ENCODE measurements around the gene DBNDD2.

The DBNDD2 gene

DNA sequence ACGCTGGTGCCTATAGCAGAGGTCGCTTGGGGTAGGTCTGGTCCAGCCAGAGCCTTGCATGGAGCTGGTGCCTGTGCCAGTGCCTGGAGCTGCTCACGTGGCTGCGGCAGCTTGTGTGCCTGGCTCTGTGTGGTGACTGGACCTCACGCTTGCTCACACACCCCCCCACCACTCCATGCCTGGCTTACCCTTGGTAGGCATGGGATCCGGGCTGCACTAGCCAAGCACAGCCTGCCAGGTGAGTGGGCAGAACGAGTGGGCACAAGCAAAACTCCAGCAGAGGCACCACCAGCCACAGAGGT lies 13.0 kb upstream of the DBNDD2 start:
- Histone ChIP-seq H3K27me3 (ENCODE audit: insufficient read depth, low read length) (no peaks in the 10 kb centered on the region), H4K20me1 (ENCODE audit: insufficient read depth, low read length) (no peaks in the 10 kb centered on the region), H3F3A (ENCODE audit: insufficient read depth, low read length) (no peaks in the 10 kb centered on the region), H3K79me2 (ENCODE audit: insufficient read depth, low read length) (no peaks in the 10 kb centered on the region), H3K4me2 (ENCODE audit: low read length) (no peak overlapping the region), H3K9me2 (ENCODE audit: low read depth, low read length) (no peaks in the 10 kb centered on the region), H3K27ac (ENCODE audit: low read depth, low read length, poor library complexity, severe bottlenecking) (no peak overlapping the region), H3K9ac (ENCODE audit: low read length) (no peak overlapping the region), H2AFZ (ENCODE audit: low read length) (no peak overlapping the region), H3K4me3 (ENCODE audit: low read depth, low read length, poor library complexity, severe bottlenecking) (no peak overlapping the region), H3K4me1 (ENCODE audit: insufficient read depth, low read length, severe bottlenecking) (no peaks in the 10 kb centered on the region), H3K9me3 (ENCODE audit: low read length) (peaks cover 4% of the 10 kb centered on the region), H3K36me3 (ENCODE audit: insufficient read depth, low read length) (no peaks in the 10 kb centered on the region; the same call in 1 of the 2 replicates)
- TF ChIP-seq EZH2 (IDR thresholded peaks at IDR 0.05; ENCODE audit: borderline replicate concordance, low read length) = no peak
- TF ChIP-seq, protein P1, sequence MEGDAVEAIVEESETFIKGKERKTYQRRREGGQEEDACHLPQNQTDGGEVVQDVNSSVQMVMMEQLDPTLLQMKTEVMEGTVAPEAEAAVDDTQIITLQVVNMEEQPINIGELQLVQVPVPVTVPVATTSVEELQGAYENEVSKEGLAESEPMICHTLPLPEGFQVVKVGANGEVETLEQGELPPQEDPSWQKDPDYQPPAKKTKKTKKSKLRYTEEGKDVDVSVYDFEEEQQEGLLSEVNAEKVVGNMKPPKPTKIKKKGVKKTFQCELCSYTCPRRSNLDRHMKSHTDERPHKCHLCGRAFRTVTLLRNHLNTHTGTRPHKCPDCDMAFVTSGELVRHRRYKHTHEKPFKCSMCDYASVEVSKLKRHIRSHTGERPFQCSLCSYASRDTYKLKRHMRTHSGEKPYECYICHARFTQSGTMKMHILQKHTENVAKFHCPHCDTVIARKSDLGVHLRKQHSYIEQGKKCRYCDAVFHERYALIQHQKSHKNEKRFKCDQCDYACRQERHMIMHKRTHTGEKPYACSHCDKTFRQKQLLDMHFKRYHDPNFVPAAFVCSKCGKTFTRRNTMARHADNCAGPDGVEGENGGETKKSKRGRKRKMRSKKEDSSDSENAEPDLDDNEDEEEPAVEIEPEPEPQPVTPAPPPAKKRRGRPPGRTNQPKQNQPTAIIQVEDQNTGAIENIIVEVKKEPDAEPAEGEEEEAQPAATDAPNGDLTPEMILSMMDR (IDR thresholded peaks at IDR 0.05; ENCODE audit: low read length) = no peak

DNA sequence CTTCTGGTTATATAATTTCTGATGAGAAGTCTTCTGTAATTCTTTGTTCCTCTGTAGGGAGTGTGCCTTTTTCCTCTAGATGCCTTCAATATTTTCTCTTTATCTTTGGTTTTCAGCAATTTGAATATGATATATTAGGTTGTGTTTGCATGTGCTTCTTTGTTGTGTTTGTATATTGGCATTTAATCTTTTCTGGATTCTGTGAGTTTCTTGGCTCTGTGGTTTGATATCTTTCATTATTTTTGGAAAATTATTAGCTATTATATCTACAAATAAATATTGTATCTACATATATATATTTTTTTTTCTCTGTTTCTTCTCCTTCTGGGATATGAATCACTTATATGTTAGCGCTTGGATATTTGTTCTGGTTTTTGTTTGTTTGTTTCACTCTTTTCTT lies 9.1 kb upstream of the DBNDD2 start:
- Histone ChIP-seq H3K9me3 (ENCODE audit: low read length) (peaks cover 15% of the 10 kb centered on the region), H3K4me2 (ENCODE audit: low read length) (no peak overlapping the region), H3K27me3 (ENCODE audit: insufficient read depth, low read length) (no peaks in the 10 kb centered on the region; the same call in 1 of the 2 replicates), H3K4me3 (ENCODE audit: low read depth, low read length, poor library complexity, severe bottlenecking) (no peak overlapping the region), H3K79me2 (ENCODE audit: insufficient read depth, low read length) (no peaks in the 10 kb centered on the region), H3K27ac (ENCODE audit: low read depth, low read length, poor library complexity, severe bottlenecking) (no peak overlapping the region), H3K36me3 (ENCODE audit: insufficient read depth, low read length) (no peaks in the 10 kb centered on the region; the same call in 1 of the 2 replicates), H3K9me2 (ENCODE audit: low read depth, low read length) (no peaks in the 10 kb centered on the region), H4K20me1 (ENCODE audit: insufficient read depth, low read length) (no peaks in the 10 kb centered on the region), H2AFZ (ENCODE audit: low read length) (no peak overlapping the region), H3K9ac (ENCODE audit: low read length) (no peak overlapping the region), H3F3A (ENCODE audit: insufficient read depth, low read length) (no peaks in the 10 kb centered on the region), H3K4me1 (ENCODE audit: insufficient read depth, low read length, severe bottlenecking) (no peaks in the 10 kb centered on the region)
- TF ChIP-seq EZH2 (IDR thresholded peaks at IDR 0.05; ENCODE audit: borderline replicate concordance, low read length) = no peak
- TF ChIP-seq, protein P1 (IDR thresholded peaks at IDR 0.05; ENCODE audit: low read length) = no peak

DNA sequence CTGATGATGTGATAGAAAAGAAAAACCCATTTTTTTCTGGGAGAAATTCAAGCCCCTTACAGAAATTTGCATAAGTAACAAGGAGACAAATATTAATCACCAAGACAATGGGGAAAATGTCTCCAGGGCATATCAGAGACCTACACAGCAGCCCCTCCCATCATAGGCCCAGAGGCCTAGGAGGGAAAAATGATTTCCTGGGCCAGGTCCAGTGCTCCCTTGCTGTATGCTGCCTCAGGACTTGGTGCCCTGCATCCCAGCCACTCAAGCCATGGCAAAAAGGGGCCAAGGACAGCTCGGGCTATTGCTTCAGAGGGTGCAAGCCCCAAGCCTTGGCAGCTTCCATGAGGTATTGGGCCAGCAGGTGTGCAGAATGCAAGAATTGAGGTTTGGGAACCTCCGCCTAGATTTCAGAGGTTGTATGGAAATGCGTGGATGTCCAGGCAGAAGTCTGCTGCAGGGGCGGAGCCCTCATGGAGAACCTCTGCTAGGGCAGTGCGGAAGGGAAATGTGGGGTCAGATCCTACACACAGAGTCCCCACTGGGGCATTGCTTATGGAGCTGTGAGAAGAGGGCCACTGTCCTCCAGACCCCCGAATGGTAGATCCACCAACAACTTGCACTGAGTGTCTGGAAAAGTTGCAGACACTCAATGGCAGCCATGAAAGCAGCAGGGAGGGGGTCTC lies 7.6 kb upstream of the DBNDD2 start:
- no peaks in the 10 kb centered on the region for H3K9me2 ChIP-seq (ENCODE audit: low read depth, low read length)
- no peaks in the 10 kb centered on the region; the same call in 1 of the 2 replicates for H3K27me3 ChIP-seq (ENCODE audit: insufficient read depth, low read length)
- peaks cover 15% of the 10 kb centered on the region for H3K9me3 ChIP-seq (ENCODE audit: low read length)
- H3K9ac ChIP-seq (ENCODE audit: low read length) = no peak overlapping the region
- H3K79me2 ChIP-seq (ENCODE audit: insufficient read depth, low read length) = no peaks in the 10 kb centered on the region
- no peak overlapping the region for H3K4me2 ChIP-seq (ENCODE audit: low read length)
- H3K4me1 ChIP-seq (ENCODE audit: insufficient read depth, low read length, severe bottlenecking) = no peaks in the 10 kb centered on the region
- H3K27ac ChIP-seq (ENCODE audit: low read depth, low read length, poor library complexity, severe bottlenecking) = no peak overlapping the region
- TF ChIP-seq, protein P1 (IDR thresholded peaks at IDR 0.05; ENCODE audit: low read length) = no peak
- no peak for TF ChIP-seq EZH2 (IDR thresholded peaks at IDR 0.05; ENCODE audit: borderline replicate concordance, low read length)
- H3K4me3 ChIP-seq (ENCODE audit: low read depth, low read length, poor library complexity, severe bottlenecking) = no peak overlapping the region
- no peaks in the 10 kb centered on the region; the same call in 1 of the 2 replicates for H3K36me3 ChIP-seq (ENCODE audit: insufficient read depth, low read length)
- no peaks in the 10 kb centered on the region for H3F3A ChIP-seq (ENCODE audit: insufficient read depth, low read length)
- no peak overlapping the region for H2AFZ ChIP-seq (ENCODE audit: low read length)
- no peaks in the 10 kb centered on the region for H4K20me1 ChIP-seq (ENCODE audit: insufficient read depth, low read length)

Measured in OCI-LY1 (cell line).